GF-D8 (cell line): ENCODE results near the gene CAPN8.
"Not testable (repeated sequence)": the region's sequence is repeated elsewhere in the genome, so short reads cannot be mapped to it uniquely, and the experiment has no call there.

Experiments used
- DNase-seq: peaks from one replicate; lab custom pipeline; 2025; lab: John Stamatoyannopoulos, UW

Gene CAPN8

DNA sequence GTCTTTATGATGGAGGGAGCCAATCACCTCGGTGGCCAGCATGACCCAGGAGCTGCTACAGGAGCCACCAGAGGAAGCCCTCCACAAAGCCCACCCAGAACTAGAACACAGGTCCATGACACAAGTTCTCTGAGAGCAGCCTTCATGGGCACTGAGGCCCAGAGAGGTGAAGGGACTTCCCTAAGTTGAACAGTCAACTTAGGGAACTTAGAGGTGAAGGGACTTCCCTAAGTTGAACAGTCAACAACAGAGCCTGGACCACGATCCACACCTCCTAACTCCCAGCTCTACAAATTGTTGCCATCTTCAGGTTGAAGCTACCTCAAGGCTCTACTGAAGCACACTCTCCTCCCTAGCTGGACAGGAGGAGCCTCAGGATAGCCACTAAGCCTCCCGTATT is 139.5 kb downstream of the CAPN8 start:
- no peak for DNase-seq

DNA sequence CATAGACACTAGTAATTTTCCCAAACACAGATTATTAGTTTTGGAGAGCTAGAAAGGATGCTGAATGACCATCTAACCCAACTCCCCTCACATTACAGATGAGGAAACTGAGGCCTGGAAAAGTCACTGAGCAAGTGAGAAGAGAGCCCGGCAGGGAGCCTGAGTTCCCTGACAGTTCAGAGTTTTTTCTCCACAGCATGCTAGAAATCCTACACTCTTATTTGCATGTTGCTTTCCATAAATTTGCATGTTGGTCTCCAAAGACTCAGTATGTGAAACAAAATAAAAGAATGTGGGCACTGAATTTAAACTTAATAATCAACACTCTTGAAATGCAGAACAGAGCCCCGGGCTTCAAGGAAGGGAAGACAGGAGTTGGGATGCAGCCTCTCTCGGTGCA is 140.0 kb downstream of the CAPN8 start:
- no peak for DNase-seq

DNA sequence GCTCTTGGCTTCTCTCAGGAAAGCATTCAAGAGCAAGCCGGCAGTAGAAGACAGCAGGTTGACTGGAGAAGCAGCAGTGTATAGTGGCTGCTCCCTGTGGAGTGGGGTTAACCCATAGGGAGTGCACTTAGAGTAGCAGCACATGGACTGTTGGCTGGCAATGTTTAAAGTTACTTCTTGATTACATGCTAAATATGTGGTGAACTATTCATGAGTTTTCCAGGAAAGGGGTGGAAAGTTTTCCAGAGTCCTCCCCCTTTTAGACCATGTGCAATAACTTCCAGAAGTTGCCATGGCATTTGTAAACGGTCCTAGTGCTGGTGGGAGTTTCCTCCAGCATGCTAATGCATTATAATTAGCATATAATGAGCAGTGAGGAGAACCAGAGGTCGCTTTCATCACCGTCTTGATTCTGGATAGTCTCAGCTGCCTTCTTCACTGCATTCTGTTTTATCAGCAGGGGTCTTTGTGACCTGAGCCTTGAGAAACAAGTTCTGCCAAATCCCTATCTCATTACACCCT is 140.5 kb downstream of the CAPN8 start:
- no peak for DNase-seq

DNA sequence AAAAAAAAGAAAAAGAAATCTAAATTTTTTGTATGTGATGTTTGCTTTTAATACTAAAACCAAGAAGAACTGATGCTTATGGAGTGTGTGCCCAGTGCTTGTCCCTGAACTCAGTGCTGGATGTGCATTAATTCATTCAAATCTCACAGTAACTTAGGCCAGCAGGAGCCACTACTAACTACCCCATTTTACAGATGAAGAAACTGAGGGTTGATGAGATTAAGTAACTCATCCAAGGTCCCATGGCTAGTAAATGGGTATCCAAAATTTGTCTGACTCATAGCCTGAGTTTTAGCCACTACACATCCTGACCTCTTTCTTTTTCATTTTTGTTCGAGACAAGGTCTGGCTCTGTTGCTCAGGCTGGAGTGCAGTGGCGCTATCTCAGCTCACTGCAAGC is 144.4 kb downstream of the CAPN8 start:
- no peak for DNase-seq

DNA sequence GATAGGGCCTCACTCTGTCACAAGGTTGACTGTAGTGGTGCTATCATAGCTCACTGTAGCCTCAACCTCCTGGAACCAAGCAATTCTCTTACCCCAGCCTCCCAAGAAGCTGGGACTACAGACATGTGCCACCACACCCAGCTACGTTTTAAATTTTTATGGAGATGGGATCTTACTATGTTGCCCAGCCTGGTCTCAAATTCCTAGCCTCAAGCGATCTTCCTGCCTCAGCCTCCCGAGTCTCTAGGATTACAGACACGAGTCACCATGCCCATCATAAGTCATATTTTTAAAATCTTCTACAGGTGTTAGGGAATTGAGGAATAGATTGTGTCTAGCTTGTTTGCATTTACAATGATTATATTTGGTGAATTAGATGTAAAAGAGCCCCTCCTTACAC is 145.3 kb downstream of the CAPN8 start:
- DNase-seq, result no peak

DNA sequence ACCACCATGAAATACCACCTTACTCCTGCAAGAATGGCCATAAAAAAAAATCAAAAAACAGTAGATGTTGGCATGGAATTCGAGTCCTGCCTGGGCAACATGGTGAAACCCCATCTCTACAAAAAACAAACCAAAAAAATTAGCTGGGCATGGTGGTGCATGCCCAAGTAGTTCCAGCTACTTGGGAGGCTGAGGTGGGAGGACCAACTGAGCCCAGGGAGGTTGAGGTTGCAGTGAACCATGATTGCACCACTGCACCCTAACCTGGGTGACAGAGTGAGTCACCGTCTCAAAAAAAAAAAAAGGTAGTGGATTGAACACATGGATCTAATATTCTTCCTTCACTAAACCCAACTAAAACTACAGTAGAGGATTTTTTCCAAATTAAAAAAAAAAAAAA is 146.4 kb downstream of the CAPN8 start:
- no peak for DNase-seq

DNA sequence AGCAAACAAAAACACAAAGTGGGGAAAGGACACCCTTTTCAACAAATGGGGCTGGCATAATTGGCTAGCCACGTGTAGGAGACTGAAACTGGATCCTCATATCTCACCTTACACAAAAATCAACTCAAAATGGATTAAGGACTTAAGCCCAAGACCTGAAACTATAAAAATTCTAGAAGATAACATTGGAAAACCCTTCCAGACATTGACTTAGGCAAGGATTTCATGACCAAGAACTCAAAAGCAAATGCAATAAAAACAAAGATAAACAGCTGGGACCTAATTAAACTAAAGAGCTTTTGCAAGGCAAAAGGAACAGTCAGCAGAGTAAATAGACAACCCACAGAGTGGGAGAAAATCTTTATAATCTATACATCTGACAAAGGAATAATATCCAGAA is 146.9 kb downstream of the CAPN8 start:
- not testable (repeated sequence) for DNase-seq

DNA sequence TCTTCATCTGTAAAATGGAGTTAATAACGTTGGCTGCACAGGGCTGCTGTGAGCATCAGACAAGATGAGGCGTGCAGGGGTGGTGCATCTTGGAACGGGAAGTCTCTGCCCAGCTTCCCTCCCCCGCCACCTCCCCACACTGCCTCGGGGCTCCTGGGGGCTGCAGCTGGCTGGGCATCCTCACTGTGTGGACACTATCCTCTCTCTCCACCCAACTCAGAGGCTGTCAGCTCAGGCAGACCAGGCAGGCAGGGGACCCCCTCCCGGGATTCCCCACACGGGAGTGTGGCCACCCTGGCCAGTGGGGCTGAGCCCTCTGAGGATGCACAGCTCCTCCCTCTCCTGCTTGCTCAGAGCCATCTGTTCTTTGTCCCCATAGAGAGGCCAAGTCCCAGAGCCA is 149.6 kb downstream of the CAPN8 start:
- DNase-seq, result no peak

DNA sequence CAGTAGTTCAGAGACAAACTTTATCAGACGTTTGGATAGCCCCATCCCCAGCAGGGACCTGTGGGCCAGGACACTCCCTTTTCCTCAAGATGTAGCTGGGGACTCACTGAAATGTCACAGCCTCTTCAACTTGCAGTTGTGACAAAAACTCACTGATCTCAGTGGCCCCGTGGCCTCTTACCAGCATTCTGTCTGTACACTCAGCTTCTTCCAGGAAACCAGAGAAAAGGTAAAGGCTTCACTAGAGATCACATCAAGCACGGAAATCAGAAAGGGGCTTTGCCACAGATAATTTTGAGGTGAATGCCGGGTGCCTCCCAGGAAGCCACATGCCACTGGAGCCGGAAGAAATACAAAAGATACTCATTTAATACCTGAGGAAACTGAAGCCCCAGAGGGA is 150.1 kb downstream of the CAPN8 start:
- DNase-seq, result no peak

DNA sequence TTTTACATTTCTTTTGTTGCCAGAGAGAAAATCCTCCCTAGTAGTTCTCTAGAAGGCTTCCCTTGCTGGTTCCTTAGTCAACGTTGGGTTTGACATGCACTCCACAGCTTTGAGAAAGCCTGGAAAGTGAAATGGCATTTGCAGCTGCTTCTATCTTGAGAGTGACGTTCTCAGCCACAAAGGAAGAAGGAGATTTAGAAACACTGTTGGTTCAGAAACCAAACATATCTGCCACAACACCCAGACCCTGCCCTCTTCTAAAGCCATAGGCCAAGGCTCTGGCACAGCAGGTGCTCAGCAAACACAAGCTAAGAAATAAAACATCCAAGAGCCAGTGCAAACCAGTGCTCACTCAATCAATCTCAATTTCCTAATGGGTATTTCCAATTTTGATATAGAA is 150.9 kb downstream of the CAPN8 start:
- DNase-seq, result no peak

DNA sequence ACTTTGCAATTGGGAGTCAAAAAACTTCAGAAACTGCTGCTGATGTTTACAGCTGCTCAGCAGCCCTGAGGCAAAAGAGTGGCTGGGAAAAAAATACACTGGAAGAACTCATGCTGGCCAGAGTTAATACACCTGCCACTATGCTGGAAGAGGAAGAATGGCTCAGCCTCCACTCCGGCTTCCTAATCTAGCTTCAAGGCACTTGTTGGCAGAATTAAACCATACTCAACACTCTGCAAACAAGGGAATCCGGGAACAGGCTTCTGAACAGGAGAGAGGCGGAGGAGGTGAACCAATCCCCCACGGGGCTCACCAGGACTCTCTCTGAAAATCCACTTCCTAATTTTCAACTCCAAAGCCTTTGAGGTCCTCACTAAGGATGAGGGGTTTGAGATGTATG is 152.2 kb downstream of the CAPN8 start:
- DNase-seq, result no peak

DNA sequence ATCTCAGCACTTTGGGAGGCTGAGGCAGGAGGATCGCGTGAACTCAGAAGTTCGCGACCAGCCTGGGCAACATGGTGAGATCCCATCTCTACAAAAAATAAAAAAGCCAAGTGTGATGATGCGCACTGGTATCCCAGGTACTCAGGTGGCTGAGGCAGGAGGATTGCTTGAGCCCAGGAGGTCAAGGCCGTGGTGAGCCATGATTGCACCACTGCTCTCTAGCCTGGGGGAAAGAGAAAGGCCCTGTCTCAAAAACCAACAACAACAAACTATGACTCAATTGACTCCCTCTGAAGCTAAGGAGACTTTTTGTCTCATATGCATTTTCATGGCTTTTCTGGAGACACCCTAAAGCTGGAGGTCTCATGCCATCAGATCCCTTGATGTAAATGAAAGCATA is 153.4 kb downstream of the CAPN8 start:
- no peak for DNase-seq

DNA sequence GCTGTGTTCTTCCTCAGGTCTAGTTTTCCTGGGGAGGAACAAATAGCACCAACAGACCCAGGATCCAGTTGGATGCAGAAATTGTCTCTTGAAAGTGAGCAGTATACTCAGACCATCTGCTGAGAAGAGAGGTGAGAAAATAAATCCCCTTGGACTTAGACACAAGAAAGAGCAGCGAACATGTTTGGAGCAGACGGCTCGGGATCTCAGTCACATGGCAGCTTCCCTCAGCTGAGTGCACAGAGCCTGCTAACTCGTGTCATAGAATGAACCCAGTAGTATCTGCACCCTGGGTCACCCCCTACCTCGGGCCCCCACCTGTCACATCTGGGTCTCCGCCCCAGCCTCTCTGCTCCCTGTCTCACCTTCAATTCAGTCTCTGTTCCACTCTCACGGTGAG is 156.7 kb downstream of the CAPN8 start:
- no peak for DNase-seq

DNA sequence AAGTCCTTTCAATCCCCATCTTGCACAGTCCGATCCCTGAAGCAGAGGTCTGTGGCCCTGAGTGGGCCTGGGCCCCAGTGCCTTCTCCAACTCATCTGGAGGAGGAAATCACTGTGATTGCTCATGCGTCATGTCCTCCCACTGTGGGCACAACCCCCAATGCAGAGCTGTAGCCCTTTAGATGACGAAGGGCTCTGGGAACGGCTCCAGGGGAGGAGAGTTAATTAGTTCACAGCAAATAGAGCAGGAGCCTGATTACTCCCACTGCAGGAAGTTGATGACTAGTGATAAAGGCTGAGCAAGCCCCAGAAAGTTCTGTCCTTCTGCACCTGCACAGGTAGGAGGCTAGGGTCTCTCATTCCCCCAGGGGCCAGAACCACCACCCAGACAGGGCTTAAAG is 160.8 kb downstream of the CAPN8 start:
- DNase-seq, result no peak

DNA sequence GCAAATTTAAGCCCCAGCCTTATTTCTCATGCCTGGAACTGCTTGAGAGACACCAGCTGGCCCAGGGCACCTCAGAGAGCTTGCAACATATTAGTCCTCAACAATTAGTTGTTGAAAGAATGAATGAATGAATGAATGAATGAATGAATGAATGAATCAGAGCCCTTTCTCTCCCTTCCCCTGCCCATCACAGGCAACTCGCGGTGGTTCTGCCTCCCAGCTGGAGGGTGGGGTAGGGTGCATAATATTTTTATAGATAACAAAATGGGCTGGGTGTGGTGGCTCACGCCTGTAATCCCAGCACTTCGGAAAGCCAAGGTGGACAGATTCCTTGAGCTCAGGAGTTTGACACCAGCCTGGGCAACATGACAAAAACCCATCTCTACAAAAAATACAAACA is 162.2 kb downstream of the CAPN8 start:
- no peak for DNase-seq

DNA sequence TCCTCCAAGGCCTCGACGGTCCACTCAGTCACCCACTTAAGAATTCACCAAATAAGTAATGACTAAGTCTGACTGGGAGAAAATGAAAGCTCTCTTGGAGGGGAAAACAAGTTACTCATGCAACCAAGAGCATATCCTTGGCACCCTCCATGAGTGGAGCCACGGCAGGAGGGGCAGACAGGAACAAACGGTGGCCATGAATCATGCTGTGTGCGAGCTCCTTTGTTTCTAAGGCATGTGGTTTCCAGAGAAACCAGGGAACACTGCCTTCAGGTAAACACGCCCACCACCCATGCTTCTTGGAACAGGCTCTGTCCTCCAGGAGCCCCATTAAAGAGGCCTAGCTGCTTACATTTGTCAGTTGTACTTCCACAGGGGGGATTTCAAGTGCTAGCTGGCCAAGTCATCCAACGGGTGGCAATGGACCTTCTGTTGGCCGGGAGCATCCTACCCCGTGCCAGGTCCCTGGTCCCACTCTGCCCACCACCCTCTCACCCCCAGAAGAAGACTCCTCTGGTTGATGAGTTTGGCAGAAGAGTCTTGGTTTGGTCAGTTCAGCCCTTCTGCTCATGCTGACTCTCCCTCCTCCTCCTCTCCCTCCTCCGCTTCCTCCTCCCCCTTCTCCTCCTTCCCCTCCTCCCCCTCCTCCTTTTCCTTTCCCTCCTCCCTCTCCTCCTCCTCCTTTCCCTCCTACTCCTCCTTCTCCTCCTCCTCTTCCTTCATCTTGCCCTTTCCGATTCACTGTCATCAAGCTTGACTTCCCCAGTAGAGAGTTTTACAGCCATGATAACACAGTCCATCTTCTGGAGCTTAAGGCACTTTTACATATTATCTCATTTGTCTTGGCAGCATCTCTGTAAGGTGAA is 164.7 kb downstream of the CAPN8 start:
- no peak for DNase-seq

DNA sequence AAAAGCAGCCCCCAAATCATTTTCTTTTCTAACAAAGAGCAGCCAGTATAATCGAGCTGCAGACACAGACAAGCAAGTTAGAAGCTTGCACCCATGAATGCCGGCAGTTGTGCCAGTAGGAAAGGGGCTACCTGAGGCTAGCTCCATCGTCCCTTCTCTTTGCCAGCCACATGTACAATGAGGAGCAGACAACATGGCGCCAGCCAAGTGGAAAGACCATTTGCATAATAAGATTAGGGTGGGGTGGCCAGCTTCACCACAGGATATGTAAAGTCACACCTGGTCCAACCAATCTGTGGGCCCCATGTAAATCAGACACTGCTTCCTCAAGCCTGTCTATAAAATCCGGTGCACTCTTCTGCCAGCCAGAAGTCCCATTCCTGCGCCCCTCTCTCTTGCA is 168.6 kb downstream of the CAPN8 start:
- DNase-seq, result no peak

DNA sequence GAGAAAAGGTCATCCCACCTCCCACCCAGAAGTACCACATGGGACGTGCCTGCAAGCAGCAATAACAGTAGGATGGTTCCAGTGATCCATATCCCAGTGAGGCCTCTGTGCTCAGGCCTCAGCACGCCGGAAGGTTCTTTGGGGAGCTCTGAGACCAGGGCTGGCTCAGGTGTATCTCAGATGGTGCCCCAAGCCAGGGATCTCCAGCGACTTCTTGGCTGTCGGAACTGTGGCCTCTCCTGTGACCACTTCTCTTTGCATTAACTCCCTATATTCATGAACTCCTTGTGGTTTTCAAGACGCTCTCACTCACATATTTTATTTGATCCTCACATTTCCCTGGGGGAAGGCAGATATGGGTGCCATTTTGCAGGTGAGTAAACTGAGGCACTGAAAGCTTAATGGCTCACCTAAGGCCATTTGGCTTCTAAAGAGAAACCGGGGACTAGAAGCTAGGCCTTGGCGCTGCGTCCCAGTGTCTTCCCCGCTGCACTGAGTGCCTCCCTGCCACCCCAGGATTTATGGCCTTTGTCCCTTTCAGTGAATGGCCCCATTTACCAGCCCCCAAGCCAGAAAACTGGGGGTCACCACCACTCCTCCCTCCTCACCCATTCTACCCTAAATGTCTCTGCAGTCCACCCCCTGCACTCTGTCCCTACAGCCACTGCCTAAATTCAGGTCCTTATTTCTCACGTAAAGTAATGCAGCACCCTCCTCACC is 170.4 kb downstream of the CAPN8 start:
- no peak for DNase-seq

DNA sequence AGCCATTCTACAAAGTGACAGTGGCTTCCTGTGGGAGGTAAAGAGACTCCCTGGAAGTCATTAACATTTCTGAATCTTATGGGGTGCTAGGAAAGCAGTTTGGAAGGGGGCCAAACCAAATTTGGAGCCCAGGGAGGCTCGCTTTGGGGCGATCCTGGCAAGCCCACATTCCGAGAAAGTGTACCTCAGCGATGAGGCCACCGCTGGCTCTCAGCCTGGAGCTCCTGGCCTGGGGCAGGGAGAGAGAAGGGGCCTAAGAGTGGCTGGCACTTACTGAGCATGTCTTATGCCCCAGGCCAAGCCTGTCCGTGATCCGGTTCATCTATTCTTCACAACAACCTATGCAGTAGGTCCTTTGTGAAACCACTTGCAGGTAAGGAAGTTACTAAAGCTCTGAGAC is 173.5 kb downstream of the CAPN8 start:
- no peak for DNase-seq
